Activated naive CD4-positive, alpha-beta T cell (primary cell): ENCODE results near the gene SDC1.

Source experiments
- DNase-seq, 4 experiments: peaks; one replicate each; lab custom pipeline; 2025; lab: John Stamatoyannopoulos, UW

SDC1 gene

DNA sequence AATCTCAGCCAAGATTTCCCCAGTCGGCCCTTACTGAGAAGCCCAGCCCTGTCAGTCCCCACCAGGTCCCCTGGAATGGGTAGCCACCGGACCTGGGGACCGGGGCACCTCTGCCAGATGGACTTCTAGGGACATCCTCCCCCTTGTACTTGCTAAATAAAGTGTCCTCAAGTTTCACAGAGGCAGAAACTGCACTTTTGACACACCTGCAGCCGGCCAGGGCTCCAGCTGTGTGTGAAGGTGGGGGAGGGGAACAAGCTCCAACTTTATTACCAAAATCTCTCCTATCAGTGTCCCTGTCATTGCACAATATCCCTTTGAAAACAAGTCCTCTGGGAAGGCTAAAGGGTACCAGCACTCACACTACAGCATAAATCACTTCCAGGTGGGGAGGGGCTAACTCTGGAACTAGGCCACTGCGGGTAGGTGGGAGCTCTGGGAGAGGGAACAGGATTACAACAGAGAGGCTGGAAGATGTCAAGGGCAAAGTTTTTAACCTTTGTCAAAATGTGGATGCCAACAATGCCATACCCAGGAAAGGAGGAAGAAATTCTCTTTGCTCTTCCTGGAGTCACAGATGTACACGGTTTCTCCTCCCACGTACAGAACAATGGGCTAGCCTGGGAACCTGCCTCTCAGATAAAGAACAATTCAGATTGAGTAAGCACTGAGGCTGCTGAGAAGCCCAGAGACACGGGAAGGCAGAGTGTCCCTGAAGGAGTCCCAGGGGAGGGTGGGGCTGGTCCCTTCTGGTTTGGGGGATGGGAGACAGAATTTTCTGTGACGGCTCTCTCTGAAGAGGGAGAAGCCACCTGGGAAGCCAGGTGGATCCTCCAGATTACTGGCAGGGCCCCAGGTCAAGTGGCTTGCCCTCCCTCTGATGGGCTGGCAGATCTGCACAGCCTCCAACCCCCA, 11.0 kb downstream of the SDC1 start:
- no peak for DNase-seq

DNA sequence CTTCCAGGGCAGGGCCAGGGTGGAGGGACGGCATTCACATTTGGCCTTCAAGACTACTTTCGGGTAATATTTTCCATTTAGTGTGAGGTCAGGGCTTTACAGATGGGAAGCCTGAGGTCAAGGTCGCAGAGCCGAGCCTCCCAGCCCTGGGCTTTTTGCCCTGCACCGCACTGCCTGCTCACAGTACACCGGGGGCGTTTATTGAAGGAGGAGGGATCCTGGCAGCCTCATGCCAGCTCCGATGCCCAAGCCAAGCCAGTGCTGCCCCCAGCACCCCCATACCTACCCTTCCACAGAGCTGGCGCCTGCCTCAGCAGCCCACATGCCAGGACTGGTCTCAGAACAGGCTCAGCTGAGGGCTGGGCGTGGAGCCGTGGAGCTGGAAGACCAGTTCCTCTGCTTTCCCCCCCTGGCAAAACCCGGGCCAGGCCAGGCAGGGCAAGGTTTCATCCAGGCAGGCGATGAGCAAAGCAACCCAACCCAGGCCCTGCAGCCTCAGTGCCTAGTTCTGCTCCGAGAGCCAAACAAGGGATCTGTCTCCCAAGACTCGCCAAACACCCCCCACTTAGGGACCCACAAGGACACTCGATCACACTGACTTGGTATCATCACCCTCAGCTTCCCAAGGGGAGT, 11.9 kb downstream of the SDC1 start:
- DNase-seq = no peak

DNA sequence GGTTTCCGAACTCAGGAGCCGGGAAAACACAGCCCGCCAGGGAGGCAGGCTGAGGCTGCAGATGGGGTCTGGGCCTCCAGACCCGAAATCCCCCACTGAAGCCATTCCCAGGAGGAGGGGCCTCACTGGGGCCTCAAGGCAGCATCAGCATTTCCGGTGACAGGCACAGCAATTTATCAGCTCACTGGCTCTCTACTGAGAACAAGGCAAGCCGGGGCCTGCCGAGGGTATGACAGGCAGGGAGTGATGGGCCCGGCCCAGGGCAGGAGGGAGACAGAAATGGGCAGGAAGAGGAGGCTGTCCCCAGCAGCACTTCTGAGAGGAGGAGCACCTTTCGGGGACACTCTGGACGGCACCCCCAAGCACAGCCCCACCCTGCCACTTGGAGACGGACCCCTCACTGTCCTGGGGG, 12.5 kb downstream of the SDC1 start:
- no peak for DNase-seq

DNA sequence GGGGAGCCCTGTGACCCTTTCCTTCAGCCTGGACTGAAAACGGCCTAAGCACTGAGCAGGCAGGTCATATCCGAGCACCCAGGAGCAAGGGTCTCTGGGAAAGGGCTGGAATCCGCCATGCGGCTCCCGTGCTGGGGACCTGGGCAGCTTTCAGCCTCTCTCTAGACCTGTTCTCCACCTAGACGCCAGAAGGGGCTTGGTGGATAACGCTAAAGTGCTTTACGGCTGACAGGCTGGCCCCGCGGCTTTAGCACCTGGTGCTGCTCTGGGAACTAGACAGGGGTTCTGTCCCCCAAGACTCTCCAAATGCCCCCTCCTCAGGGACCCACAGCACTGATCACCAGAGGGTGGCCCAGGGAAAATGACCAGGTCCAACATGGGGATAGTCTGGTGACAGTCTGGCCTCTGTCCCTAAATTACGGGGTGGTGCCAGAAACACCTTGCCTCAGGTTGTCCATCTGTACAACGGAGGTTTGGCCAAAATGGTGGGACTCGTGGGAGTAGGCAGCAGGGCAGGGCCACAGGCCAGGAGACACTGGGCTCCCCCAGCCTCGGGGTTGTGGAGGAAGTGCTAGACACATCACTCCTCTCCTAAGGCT, 13.0 kb downstream of the SDC1 start:
- no peak for DNase-seq

DNA sequence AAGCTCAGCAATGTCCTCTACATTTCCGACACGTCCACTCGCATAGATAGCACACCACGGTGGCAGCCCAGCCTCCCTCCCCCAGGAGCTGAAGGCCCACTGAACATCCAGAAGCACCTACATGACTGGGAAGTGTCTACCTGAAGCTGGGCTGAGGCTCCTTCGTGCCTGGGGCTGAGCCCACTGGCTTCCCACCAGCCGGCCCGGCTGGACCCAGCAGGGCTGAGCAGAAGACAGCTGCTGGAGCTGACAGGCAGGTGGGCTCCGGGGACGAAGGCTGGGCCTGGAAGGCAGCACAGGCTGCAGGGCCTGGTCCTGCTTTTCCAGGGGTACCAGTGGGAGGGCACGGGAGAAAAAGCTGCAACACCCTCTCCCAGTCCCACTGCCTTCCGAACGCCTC, 13.5 kb downstream of the SDC1 start:
- DNase-seq = no peak

DNA sequence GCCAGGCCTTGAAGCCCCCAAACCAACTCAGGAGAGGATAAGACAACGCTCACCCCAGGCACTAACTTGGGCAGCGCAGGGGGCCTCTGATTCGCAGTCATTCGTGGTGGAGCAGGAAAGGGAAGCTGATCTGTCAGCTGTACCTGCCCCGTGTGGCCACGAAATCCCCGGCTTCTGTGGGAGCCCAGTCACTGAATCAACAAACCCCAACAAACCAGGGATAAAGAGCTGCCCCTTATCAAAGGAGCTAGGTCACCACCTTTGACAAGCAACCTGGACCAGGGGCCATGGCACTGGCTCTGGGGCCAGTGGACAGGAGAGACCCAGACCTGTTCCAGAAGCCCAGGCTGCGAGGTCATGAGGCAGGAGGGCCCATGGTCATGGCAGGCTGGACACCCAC, 14.5 kb downstream of the SDC1 start:
- DNase-seq = no peak

DNA sequence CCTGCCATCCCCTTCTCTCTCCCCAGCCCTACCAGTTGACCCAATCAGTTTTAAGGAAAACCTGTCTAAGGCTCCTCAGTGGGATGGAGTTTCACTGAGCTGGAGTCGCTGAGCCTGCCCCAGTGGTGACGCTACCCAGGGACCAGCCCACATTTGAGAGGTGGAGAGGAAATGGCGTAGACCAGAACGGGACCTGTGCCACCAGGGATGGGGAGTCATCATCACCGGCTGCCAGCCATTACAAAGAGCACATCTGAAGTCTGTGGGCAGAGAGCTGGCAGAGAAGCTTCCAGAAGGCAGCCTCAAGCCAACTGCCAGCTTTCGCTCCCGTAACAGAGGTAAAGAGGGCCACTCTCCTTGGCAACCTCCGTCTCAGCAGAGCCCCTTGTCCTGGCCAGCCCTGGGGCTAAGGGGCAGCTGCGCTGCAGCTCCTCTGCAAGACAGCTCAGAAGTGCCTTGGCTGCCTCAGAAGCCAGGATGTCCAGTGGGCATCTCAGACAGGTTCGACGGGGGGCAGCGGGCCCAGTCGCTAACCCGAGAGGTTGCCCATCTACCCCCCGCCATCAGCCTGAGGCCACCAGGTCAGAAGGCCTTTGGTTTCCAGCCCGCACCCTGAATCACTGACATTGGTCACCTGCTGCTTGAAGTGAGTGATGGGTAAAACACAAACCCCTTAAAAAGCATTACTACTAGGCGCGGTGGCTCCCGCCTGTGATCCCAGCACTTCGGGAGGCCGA, 15.4 kb downstream of the SDC1 start:
- DNase-seq = no peak

DNA sequence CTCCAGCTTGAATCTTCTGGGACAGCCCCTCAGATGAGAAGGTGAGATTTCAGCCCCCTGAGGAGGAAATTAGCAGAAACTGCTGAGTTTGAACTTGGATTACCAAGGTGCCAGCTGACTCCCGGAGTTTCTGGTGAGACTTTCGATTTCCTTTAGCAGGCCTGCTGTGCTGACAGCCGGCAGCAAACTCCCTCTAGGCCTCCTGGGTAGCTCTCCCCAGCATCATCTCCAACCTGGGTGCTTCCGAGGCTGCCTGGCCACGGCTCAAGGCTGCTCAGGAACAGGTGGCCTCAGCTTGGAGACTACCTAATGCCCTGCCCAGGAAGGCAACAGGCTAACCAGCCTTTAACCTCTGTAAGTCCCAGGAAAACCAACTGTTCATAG, 16.5 kb downstream of the SDC1 start:
- no peak for DNase-seq

DNA sequence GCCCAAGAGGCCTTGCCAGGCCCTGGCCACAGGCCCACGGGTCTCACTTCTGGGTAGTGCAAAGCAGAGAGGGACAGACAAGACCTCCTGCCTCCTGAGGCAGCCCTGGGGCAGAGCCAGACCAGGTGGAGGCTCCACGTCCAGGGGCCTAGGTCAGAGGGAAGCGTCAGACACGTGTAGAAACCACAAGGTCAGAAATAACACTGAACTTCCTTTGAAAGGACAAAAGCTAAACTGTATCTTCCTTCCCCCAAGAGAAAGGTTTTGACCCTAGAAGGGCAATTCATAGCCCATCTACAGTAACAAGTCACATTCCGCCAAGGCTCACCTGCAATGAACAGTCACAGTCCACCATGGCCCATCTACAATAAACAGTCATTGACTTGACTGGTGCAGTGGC, 17.9 kb downstream of the SDC1 start:
- DNase-seq = no peak

DNA sequence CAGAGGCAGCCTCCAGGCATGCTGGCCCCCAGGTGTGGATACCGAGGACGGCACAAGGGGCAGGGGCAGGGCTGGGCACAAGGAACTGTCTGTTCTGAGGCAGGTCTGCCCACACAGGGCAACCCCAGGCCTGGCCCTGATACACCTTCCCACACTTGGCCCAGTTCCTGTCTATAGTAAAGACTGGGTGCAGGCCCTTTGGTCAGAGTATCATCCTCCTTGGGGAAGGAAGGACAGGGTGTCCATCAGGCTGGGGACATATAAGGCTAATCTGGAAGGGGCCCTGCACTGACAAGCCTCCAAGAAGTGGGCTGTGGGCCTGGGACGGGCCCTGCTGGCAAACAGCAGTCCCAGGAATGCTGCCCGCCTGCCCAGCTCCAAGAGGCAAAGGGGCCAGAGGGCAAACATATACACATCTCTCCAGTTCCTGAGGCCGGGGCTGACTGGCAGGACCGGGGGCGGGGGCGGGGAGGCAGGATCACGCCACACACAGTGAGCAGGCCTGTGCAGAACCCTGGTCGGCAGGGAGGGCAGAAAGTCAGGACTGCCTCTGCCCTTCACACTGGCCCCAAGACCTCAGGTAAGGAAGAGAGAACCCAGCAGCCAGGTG, 18.9 kb downstream of the SDC1 start:
- no peak for DNase-seq

DNA sequence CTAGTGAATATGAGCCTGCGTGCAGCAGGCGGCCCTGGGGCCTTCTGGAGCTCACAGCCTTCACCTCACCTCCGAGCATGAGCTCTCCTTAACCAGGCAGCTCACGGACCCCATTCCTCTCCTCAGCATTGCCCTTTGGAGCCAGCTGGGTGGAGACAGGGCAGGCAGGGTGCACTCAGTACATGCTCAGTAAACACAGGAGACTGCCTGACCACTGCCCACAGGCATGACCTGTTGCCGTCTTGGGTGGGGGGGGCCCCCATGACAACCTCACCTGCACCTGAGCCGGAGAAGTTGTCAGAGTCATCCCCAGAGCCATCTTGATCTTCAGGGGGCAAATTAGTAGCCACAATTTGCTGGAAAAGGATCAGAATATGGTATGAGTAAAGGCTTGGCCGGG, 19.9 kb downstream of the SDC1 start:
- no peak for DNase-seq

DNA sequence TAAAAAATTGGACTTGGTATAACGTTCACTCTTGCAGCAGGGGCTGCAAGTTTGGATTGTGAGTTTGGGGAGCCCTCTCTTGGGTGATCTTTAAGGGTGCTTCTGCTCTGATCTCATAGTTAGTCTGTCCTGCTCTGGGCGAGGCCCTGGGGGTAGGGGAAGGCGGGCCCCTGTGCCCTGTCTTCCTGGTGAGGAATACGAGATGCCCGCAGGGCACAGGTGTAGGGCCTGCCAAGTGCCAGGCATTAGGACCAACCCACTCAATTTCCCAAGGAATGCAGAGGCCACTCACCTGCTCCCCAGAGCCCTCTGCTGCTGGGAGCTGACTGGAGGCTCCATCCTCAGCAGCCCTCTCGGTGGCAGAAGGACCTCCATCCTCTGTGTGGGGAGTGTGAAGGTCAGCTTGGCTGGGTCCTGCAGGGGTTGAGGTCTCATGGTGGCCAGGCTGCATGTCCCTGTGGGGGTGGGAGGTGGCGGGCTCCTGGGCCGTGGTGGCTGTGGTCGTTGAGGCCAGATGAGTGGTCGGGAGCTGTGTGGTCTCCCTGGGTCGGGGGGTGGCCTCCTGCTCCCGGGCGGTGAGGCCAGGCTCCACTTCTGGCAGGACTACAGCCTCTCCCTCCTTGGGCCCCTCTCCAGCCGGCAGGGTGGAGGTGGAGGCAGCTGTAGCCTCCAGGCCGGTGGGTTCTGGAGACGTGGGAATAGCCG, 21.3 kb downstream of the SDC1 start:
- no peak for DNase-seq

DNA sequence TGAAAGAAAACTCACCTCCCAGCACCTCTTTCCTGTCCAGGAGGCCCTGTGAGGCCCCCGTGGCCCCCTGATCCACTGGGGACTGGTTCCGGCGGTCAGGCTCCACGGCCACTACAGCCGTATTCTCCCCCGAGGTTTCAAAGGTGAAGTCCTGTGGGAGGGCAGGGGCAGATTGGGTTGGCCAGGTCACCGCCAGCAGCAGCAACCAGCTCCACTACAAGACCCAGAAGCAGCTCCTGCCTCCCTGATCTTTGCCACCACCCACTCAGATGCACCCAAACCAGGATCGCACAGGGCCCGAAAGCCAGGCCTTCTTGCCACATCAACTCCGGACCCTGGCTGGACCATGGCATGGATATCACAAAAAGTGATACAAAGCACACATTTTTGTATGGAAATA, 21.9 kb downstream of the SDC1 start:
- no peak for DNase-seq

DNA sequence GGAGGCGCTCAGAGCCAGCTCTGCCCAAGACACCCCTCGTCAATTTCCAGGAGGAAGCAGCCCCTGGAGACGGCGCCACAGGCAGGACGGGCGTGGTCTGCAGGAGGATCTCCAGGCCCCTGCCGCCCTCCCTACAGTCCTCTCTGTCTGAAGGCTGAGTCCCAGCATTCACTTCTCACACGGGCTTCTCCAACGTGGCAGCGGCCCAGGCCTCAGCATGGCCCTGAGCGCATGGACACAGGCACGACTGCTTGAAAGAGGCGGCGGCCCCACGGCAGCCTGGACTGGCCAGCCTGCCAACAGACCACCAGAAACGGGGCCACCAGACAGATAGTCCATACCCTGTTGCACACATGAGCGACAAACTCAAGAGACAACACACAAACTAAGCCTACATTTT, 23.3 kb downstream of the SDC1 start:
- no peak for DNase-seq

DNA sequence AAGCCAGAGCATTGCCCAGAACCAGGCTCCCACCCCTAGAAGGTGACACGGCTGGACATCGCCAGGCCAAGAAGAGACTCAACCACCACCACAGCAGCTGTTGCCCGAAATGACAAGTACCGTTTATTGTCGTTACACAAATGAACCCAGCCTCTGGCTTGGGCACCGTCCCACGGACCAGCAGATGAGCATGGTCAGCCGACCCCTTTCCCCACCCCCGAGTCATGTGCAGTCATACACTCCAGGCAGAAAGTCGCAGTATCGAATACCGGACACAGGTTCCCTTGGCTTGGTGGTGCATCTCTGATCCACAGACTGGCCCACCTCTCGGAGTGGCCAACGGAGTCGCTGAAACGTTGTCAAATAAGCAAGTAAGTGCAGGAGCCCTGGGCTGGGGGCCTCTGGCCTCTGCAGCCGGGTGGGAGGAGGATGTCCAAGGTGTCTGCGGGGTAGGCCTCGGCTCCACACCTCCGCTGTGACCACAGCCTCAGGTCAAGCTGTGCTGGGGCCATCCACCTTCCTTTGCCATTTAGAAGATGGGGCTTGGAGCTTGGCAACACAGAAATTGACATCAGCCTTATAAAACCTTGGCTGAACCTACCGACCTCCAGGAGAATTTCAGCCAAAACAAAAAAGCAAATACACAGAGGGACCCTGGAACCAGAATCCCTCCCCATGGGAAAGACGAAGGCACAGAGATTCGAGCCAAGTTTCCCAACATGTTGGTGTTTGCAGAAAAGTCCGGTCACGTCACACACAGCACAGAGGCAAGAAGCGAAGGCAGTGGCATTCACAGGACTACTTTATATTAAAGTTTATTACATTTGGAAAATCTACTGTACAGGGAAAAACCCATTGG, 24.0 kb downstream of the SDC1 start:
- DNase-seq = no peak

DNA sequence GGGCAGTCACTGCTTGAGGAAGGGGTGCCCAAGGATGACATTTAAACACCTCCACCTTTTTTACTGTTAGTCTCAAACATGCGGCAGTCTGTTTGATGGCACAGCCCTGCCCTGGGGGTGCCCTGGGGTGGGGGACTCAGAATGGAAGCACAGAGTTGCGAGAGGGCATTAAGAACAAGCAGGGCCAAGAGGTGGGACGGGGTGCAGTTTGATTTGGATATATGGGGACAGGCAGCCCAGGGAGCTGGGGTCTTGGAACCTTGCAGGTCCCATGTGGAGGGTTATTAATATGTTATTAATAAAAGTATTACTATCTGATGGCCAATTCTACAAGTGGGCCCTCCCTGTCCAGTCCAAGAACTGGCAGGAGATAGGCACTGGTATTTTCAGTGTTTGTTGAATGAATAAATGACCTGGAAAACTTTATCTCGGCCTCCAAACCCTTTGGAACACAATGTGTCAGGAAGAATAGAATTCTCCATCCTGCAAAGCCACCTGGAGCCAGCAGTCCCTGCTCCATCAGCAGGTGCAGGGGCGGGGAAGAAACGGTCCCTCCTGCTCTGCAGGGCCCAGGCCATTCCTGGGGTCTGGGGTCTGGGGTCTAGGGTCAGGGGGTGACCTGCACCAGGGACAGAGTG, 25.2 kb downstream of the SDC1 start:
- DNase-seq = no peak

DNA sequence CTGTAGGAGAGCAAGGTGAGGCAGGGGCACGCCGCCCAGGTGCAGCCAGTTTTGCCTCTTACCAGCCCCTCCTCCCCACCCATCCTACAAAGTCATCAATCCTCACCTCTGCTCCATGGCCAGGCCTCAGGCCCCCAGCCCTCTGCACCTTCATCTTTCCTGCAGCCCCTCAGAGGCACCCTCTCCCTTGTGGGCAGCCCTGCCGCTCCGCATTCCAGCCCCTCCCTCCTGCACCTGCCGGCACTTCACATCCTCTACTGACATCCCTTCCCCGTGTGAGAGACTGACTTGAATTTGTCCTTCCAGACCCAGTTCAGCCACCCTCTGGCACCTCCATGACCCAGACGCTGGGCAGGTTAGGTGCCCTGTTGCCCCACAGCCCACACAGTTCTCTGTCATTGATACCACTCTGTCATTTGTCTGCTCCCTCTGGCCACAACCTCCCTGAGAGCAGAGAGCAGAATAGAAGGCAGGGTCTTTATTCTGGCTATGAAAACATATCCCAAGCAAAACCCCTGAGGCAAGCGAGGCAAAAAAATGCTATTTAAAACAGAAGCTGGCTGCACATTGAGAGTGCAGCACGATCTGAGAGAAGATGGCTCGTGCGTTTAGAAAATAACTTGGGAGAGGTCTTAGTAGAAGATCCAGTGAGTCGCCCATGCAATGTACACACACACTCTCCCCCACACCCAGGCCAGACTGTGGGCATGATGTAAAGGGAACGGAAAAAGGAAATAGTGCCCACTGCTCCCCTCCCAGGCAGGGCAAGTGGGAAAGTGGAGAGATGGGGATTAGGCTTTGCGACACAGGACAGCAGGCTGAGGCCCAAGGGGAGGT, 25.9 kb downstream of the SDC1 start:
- DNase-seq = no peak

DNA sequence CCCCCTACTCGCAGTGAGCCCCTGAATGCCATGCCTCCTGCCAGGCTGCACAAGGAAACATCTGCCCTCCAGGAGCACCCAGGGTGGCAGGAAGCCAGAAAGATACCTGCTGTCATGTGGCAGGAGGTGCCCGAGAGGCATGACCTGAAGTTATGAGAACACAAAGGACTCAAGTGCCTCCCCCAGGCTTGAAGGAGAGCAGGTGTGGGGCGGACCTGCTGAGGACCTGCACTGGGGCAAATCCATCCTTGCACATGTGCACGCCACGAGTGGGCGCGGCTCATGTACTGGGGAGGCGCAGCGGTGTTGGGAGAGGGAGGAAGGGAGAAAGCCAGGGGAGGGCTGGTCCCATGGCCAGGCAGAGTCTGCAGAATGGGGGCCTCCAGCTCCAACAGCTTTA, 26.9 kb downstream of the SDC1 start:
- DNase-seq = no peak

DNA sequence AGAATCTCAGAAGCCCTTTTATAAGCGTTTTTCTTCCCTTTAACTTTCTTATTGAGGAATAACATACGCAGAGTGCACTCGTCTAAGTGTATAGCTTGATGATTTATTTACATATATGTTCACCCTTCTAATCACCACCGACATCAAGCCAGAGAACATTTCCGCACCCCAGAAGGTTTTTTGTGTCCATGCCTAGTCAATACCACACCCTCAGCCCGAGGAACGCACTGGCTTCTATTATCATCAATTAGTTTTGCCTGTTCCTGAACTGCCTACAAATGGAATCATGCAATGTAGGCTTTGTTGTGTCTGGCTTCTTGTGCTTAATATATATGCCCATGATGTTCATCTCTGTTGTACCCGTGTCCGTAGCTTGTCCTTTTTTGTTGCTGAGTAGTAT, 27.7 kb downstream of the SDC1 start:
- no peak for DNase-seq
